ENCODE data around the gene TAX1BP3.

The TAX1BP3 gene

DNA sequence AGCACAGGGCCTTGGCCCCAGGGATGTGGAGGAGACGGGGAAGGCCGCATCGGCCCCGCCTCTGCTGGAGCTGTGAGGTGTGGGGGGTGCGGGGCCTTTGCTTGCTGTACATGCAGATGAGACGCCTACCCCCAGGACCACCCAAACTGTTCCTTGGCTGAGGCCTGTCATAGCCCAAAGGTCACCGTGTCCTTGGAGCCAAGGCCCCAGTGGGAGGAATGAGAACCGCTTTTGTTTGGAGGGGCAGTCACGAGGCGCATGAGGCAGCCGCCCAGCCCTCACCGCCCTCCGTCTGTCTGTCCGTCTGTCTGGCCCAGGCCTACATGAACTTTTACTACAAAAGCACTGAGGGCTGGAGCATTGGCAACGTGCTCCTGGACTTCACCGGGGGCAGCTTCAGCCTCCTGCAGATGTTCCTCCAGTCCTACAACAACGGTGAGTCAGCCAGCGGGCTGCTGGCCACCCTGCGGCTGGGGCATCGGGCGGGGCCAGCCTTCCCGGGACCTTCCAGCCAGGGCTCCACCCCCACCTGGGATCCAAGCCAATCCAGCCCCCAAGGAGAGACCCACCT lies 8.8 kb downstream of the TAX1BP3 start:
- H3K4me3 ChIP-seq (ENCODE audit: low read depth, low read length), result no peak overlapping the region

DNA sequence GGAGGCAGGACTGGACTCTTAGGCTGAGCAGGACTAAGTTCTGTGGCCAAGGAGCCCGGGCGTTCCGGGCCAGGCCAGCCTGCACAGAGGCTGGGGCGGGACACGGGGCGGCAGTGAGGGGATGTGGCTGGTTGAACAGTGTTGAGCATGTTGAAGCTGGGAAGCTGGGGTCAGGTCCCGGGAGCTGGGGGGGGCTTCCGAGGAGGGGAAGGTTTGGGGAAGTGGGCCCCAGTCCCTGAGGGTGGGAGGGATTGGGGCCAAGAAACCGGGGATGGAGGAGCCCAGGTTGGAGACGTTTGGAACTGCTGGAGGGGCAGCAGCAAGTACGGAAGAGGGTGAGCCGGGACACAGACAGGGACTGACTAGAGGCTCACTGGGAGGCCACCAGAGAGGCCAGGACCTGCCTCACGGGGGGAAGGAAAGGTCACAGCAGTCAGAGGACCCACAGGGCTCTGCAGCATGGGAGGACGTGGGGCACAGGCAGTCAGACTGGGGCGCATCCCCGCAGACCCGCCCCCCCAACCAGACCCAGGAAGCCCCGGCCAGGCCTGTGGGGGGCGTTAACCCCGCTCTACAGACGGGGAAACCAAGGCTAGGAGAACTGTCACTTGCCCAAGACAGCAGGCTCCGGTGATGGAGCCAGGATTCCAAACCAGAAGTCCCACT lies 9.5 kb downstream of the TAX1BP3 start:
- H3K4me3 ChIP-seq (ENCODE audit: low read depth, low read length), result no peak overlapping the region

DNA sequence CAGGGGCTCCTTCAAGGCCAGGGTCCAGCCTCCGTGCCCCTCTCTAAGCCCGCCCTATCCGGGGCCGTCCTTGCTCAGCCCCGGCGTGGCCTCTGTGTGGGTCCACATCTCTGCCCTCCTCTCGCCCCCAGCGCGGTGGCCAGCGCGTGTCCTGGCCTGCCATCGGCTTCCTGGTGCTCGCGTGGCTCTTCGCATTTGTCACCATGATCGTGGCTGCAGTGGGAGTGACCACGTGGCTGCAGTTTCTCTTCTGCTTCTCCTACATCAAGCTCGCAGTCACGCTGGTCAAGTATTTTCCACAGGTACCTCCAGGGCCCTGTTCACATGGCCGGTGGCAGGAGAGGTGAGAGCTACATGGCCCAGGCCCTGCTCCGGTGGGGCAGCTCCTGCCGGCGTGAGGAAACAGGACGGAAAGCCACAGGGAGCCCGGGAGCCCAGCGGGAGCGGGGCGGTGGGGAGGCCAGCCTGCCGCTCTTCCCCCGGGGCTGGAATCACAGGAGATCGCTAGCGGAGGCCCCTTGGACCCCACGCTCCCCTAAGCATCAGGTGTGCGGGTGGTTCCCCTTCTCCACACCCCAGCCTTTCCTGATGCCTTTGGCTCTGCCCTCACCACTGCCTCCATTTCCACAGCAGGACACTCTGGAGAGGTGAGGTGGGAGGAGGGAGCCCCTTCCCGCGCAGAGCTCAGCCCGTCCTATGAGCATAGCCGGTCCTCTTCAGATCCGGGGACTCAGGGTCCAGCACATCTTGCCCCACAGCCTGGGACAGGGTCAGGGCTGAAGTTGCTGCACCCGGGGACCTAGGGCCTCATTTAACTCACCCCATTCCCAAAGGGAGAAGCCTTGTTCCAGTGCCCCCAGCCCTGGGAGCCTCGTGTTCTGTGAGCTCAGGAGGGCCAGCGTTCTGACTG lies 10.2 kb downstream of the TAX1BP3 start:
- H3K4me3 ChIP-seq (ENCODE audit: low read depth, low read length), result no peak overlapping the region

DNA sequence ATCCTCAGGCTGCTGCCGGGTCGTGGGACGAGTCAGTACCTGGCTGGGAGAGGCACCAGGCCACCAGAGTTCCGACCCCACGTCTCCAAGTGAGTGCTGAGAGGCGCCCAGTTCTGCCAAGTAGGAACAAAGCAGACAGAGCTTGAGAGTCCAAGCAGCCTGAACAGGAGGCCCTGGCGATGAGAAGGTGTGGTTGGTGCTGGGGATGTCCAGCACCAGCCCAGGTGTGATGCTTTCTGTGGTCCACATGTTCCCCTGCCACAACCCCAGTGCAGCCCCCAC lies 10.8 kb downstream of the TAX1BP3 start:
- no peak overlapping the region for H3K4me3 ChIP-seq (ENCODE audit: low read depth, low read length)

DNA sequence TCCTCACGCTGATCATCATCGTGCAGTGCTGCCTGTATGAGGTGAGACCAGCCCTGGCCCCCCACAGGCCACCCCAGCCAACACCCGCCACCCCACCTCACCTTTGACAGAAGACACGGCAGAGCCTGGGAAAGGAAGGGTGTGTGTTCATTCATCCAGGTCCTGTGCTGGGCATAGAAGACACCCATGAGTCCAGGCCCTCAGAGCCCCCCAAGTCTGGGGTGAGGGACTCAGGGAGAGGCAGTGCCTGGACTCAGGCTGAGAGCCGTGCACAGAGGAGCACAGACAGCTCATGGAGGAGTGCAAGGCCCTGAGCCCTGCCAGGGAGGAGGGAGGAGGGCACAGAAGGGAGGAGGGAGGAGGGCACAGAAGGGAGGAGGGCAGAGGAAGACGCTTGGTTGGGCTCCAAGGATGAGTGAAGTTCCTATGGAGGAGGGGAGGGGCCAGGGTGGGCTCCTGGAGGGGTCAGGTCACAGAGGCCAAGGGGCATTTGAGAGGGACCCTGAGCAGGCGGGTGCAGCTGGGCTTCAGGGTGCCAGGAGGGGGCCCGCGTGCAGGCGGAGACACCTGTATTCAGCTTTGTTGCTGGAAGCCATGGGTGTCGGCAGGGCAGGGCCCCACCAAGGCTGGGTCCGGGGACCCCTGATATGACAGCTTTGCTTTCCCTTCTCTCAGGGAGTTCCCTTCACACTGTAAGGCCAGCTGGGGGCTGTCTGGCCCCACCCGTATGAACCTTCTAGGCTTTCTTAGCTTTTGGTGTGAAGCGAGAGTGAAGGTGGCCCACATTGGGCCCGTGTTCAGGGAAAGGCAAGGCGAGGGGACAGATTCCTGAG lies 11.4 kb downstream of the TAX1BP3 start:
- no peak overlapping the region for H3K4me3 ChIP-seq (ENCODE audit: low read depth, low read length)

DNA sequence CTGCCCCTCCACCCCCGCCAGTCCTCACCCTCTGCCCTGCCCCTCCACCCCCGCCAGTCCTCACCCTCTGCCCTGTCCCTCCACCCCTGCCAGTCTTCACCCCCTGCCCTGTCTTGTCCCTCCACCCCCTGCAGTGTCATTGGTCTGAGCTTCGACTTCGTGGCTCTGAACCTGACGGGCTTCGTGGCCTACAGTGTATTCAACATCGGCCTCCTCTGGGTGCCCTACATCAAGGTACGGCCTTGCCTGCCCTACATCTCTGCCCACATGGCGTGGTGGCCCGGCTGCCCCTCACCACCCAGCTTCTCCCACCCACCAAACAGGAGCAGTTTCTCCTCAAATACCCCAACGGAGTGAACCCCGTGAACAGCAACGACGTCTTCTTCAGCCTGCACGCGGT lies 12.0 kb downstream of the TAX1BP3 start:
- no peak overlapping the region for H3K4me3 ChIP-seq (ENCODE audit: low read depth, low read length)

DNA sequence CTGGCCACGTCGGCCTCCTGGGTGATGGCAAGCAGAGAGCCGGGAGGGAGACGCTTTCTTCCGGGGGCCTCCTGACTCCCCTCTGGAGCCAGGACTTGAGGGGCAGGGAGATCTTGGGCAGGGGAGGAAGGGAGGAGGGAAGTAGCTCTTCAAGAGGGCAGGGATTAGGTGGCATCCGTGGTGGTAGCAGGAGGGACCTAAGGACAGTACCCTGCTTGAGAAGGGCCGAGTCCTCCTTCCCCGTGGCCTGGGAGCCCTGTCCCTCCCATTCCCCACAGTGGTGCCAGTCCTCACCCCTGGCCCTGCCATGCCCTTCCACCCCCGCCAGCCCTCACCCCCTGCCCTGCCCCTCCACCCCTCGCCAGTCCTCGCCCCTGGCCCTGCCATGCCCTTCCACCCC lies 12.6 kb downstream of the TAX1BP3 start:
- H3K4me3 ChIP-seq (ENCODE audit: low read depth, low read length), result no peak overlapping the region

DNA sequence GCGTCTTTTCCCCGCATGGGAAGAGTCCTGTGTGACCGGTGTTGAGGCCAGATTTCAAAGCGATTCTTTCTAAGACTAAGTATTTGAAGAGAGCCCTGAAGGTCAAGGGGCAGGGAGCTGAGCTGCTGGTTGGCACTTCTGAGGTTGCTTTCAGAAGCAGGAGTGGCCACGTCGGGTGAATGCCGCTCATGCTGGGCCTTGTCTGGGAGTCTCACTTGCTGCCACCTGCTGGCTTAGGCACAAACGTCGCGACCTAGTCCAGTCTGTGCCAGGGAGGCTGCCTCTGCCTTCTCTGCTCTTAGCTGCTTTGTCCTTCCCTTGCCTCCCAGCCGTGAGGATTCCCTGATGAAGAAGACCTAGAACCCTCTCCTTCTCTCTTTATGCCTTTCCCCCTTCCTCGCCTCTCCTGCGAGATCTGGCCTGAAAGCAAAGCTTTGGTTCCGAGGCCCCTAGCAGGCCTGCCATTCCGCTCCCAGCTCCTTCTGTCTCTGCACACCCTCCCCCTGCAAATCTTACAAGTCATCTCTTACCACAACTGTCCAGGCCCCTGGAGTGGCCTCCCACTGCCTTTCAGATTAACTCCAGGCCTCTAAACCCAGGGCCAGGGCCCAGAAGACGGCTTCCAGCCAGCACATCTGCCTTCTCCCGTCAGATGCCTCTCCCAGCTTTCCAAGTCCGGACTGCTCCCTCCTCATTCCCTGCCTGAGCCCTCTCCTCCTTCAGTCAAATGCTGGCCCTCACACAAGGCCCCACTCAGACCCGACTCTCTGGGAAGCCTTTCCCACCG lies 20.4 kb downstream of the TAX1BP3 start:
- no peak overlapping the region for H3K4me3 ChIP-seq (ENCODE audit: low read depth, low read length)

DNA sequence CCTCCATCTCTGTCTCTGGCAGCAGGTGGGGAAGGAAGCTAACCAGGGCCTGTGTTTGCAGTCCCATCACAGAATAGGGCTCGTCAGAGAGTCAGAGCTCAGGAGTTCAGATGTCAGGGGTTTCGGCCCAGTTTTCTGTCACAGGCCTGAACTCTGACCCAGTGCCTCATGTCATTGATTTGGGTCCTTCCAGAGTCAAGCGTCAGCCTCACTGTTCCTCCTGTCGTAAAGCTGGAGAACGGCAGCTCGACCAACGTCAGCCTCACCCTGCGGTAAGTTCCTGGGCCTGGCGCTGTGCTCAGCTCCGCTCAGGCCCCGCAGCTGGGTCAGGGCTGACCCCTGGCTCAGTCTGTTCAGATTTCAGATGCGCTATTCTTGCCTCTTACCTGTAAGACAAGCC lies 21.1 kb downstream of the TAX1BP3 start:
- H3K4me3 ChIP-seq (ENCODE audit: low read depth, low read length), result no peak overlapping the region

DNA sequence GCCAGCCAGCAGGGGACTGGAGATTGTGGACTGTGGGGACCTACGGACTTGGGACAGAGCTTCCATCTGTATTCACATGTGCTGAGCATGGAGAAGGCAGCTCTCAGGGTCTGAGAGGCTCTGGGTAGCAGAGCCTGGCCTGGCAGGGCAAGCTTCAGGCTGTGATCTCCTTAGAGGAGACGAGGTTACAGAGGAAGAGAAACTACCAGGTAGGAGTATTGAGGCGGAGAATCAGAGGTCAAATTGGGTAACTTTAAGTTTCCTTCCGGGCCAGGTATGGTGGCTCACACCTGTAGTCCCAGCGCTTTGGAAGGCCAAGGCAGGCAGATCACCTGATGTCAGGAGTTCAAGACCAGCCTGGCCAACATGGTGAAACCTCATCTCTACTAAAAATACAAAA lies 23.1 kb downstream of the TAX1BP3 start:
- no peak overlapping the region for H3K4me3 ChIP-seq (ENCODE audit: low read depth, low read length)

DNA sequence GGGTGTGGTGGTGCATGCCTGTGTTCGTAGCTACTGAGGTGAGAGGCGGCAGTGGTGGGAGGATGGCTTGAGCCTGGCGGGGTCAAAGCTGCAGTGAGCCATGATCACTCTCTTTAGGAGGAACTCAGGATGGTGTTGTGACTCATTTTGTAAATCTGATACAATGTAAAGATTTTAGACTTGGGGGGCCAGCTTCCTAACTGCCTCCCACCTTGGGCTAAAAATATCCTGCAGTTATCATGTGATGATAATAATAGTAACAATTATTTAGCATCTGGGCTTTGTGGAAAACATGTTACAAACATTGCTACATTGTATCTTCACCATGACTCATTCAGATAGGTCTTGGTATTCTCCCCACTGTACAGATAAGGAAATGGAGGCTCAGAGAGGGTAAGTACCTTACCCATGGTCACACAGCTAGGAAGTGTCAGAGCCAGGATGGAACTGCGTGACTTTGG lies 24.5 kb downstream of the TAX1BP3 start:
- H3K4me3 ChIP-seq (ENCODE audit: low read depth, low read length), result no peak overlapping the region

DNA sequence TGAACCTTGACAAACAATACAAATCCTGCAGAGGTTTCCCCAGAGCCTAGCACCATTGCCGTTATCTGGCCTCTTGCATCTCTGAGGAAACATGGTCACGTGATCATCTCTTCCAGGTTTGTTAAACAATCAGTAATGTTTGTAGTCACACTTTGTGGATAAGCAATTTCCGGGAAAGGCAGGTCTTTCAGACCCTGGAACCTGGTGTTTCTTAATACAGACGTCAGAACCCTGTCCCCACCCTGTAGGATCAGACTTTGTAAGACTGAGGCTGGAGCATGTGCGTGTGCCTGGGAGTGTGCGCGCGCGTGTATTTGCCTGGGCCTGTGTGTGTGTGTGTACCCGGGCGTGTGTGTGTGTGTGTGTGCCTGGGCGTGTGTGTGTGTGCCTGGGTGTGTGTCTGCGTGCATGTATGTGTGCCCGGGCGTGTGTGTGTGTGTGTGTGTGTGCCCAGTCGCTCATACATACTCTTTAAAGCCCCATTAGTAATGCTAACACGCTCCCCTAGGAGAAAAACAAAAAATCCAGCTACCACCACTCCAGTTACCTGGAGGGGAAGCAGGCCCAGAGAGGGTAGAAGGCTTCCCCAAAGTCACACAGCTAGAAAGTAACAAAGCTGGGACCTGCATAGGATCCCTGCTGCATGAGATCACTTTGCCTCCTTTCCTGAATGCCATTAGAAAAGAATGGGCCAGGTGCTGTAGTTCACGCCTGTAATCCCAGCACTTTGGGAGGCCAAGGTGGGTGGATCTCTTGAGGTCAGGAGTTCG lies 26.5 kb downstream of the TAX1BP3 start:
- H3K4me3 ChIP-seq (ENCODE audit: low read depth, low read length), result no peak overlapping the region

DNA sequence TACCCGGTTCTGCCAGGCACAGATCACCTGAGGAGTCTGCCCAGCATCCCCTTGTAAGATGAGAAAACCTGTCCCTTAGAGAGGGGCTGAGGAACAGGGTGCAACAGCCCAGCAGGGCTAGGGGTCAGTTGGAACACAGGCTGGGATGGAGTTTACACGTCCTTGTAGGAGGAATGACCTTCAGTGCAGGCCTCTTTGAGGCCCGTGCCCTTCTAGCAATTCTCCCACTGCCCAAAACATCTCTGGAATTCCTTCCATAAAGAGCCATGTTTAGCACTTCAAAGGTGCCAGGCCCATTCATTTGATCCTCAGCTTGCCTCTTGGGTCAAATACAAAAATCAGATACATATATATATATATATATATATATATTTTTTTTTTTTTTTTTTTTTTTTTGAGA lies 27.4 kb downstream of the TAX1BP3 start:
- no peak overlapping the region for H3K4me3 ChIP-seq (ENCODE audit: low read depth, low read length)

DNA sequence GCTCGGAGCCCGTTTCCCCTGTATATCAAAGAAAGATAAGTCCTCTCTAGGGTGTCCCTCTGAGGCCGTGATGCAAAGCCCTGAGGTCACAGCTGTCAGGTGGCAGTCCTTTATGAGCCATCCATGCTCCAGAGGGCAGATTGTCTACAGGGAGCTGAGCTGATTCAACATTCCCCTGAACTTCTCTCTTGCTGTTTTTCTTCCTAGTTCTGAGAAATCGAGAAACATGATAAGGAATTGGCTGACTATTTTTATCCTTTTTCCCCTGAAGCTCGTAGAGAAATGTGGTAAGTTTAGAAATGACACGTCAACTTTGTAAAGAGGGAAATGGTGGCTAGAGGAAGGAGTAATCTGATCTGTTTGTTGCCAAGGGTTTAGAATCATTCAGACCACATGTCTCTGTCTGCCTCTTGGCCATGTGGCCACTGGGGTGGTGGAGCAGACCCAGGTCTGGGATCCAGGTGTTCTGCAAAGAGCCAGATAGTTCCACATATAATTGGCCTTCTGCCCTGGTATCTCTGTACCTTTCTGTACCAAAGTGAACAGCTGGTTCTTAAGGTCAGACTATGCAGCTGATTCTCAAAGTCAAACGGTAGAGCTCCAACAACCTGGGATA lies 28.3 kb downstream of the TAX1BP3 start:
- H3K4me3 ChIP-seq (ENCODE audit: low read depth, low read length), result no peak overlapping the region

DNA sequence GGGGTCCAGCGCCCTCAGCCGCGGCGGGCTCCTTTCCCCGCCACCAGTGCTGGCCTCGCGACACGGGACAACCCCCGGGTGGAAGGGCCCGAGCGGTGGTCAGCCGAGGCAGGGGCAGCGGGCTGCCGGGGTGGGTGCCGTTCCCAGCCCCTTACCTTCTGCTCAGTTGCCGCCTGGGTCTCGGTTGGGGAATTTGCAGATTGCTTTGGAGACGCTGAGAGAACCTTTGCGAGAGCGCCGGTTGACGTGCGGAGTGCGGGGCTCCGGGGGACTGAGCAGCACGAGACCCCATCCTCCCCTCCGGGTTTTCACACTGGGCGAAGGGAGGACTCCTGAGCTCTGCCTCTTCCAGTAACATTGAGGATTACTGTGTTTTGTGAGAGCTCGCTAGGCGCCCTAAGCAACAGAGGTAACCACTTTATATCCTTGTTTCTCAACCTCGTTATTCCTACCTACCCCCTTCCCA lies 31.4 kb downstream of the TAX1BP3 start:
- H3K4me3 ChIP-seq (ENCODE audit: low read depth, low read length), result peak overlapping the region; percentile 84

DNA sequence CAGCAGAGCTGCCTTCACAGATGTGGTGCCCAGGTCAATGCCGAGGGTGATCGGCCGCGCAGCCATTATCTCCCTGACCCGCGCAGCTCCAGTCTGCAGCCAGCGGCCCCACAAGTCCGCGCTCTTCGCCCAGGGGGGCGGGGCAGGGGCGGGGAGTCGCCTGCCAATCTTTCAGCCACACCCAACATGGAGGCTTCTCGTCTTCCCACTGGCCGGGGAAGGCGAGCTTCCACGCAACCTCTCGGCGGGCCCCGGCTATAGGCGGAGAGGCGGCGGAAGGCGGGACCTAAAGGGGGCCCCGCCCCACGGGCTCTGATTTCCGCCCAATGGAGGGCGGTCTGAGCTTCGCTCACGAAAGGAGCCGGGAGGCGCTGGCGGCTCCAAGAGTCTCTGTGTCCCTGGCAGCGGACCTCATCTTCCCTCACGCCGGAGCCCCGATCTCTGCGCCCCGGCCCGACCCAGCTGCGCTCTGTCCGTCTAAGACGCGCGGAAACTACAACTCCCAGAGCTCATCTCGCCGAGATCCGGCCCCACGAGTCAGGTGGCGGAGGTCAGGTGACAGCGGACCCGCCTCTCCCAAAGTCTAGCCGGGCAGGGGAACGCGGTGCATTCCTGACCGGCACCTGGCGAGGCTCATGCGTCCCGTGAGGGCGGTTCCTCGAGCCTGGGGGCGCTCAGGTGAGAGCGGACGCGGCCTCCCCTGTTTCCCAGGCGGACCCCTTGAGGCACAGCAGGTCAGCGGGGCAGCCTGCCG lies 32.0 kb downstream of the TAX1BP3 start, which contains the start of the genes CTNS and SHPK:
Gene CTNS (plus strand): TSS at position 607 of the 754 bp plus-strand sequence. CDS start 3,447 bp downstream, outside the sequence.
Gene SHPK (minus strand): TSS at position 97 of the 754 bp plus-strand sequence. CDS start 31 bp downstream, at position 66.
- peak within 1 kb of the TSS; percentile 84 for H3K4me3 ChIP-seq (ENCODE audit: low read depth, low read length)

DNA sequence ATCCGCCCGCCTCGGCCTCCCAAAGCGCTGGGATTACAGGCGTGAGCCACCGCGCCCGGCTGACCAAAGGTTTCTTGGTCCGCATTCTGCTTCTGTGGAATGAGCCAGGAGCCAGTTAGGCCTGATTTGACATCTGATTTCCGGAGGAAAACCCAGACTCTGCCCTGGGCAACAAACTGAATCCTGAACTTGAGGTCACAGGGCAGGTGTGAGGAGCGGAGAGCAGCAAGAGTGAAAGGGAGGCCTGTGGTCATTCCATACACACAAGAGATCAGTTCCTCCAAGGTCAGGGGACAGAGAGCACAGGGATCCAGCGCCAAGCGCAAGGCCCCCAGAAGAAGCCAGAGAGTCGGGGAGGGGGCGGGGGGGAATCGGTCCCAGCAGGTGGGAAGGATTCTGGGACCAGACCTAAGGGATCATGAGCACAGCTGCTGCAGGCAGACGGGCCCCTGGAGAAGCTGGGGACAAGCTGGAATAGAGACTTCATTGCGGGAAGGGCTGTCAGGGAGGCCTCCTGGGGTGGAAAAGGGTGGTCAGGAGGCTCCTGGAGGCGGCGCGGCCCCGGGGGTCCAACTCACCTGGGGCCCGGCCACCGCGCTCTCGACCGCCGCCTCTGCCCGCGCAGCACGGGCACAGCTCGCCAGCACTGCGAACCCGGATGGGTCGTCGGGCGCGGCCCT lies 32.8 kb downstream of the TAX1BP3 start:
- peak overlapping the region; percentile 84 for H3K4me3 ChIP-seq (ENCODE audit: low read depth, low read length)

DNA sequence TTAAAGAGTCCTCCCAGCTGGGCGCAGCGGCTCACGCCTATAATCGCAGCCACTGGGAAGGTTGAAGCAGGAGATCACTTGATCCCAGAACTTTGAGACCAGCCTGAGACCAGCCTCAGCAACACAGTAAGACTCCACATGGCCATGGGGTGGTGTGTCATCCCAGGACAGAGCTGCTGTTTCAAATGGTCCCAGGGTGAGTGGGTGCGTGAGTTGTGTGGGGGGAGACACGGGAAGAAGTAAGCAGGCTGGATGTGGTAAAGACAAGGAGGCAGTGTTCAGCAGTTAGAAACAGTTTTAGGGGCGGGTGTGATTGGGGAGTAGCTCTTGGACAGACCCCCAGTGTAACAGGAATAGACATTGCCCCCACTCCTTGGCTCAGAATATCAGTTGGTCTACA lies 36.1 kb downstream of the TAX1BP3 start:
- no peak overlapping the region for H3K4me3 ChIP-seq (ENCODE audit: low read depth, low read length)

Measured in iPS-11a (cell line).